SK-N-MC (cell line): Measurements from ENCODE around the gene WDFY4.

Experiments
- EZH2 ChIP-seq: fragments of 200-600 bp; sonication (generic); IDR thresholded peaks from one replicate; pipeline ENCODE4 v1.6.1; 2017; ENCODE audit warnings: antibody characterized with exemption
- POLR2AphosphoS5 ChIP-seq: IDR thresholded peaks from 2 replicates; pipeline ENCODE4 v1.6.1; 2012; ENCODE audit warnings: mild to moderate bottlenecking, low read depth, low read length, borderline replicate concordance

DNA sequence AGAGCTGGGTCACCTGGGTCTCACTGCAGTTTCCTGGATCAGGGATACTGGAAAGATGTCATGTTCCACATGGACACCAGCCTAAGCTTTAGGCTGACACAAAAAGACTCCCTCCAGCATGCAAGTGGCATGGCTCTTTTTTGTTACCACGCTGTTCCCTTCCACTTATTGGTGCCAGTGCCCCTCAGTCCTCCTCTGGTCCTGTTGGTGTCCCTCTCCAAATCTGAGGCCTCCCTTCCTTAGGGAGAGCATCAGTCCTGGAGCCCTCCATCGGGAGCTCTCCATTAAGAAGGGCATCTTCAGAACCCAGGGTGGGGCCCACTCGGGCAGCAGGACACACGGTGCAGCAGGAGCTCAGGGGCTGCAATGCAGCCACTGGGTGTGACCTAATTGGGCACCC lies 331.0 kb downstream of the WDFY4 start:
- no peak for TF ChIP-seq POLR2AphosphoS5
- TF ChIP-seq EZH2, result no peak
